Measurements from ENCODE around the gene FLNB. TPM values are rescaled to one million over a fixed set of nuclear protein-coding genes. Genes with fewer than 3 reads are reported as not detected.

Gene FLNB
- total and polyA plus RNA-seq, 2 of the 8 experiments (the other 6 are each of a cell fraction or from before 2014, with no cell fraction given): 72.3 to 118 TPM

GRCh38 chr3:58006661-58007060 lies 1.6 kb upstream of the FLNB start (continued):
- no peak for TF ChIP-seq YY1 (IDR thresholded peaks at IDR 0.05; ENCODE audit: low read depth, low read length)
